ENCODE results near the gene SELENOP. TPM values are rescaled to one million over a fixed set of nuclear protein-coding genes. Genes with fewer than 3 reads are reported as not detected.

SELENOP gene
- total and polyA plus RNA-seq, 2 donors (not counting 3 experiments of a cell fraction or from before 2014, with no cell fraction given): 0.22 to 1.5 TPM

DNA sequence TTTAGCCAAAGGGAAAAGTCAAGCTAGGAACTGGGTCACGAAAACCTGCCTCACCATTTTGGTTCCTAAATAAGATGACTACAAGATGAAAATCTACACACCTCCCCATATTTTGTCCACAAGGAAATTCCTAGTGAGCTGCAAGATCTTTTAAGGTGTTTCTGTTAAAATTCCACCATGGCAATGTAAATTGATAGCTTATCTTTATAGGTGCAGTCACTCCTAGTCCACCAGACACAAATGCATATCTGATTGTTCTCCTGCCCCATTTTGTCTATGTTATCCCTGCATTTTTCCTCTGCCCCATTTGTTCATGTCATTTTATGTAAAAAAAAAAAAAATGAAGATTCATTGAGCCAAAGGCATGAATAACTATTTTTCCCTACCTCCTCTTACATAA is 41.1 kb upstream of the SELENOP start:
- Histone ChIP-seq H3K27ac (ENCODE audit: insufficient read depth, low read depth, low read length) (no peak overlapping the region), H3K36me3 (ENCODE audit: control insufficient read depth in 2 of 2, extremely low read depth in 1 of 2, insufficient read depth in 2 of 2, low read length in 2 of 2) (no peaks in the 10 kb centered on the region), H3K4me2 (ENCODE audit: insufficient read depth, low read length) (no peak overlapping the region), H4K20me1 (replicated peaks; ENCODE audit: control insufficient read depth, extremely low read depth, insufficient read depth, low read length) (no peaks in the 10 kb centered on the region), H3K79me2 (ENCODE audit: control insufficient read depth, insufficient read depth, low read length) (no peaks in the 10 kb centered on the region), H3K4me3 (replicated peaks in 1 of 3; ENCODE audit: insufficient read depth in 1 of 3, low read depth in 1 of 3, low read length in 3 of 3) (no peak overlapping the region), H3K9me3 (replicated peaks; ENCODE audit: control insufficient read depth, insufficient read depth, low read length) (no peaks in the 10 kb centered on the region), H3K9ac (replicated peaks; ENCODE audit: extremely low read depth, insufficient read depth, low read length) (no peak overlapping the region), H3K27me3 (ENCODE audit: control insufficient read depth in 2 of 2, insufficient read depth in 2 of 2, low read length in 2 of 2) (no peaks in the 10 kb centered on the region), H2AFZ (ENCODE audit: low read depth, low read length) (no peak overlapping the region), H3K9me1 (replicated peaks; ENCODE audit: control insufficient read depth, extremely low read depth, insufficient read depth, low read length) (no peaks in the 10 kb centered on the region), H3K4me1 (ENCODE audit: control insufficient read depth, extremely low read depth, insufficient read depth, low read length) (no peaks in the 10 kb centered on the region)
- intact Hi-C loops (cut with micrococcal nuclease) (no loop called here), dilution Hi-C loops (cut with MboI; ENCODE audit: extremely low pct_ligation_motif_present, low sequenced_read_pairs) (no loop called here)
- DNase-seq (ENCODE audit: low read depth, low spot score) (no peak), FAIRE-seq (no peak)
- no peak for TF ChIP-seq FOS (IDR thresholded peaks at IDR 0.05; ENCODE audit: borderline replicate concordance, insufficient read depth, low read length)
- TF ChIP-seq JUN (IDR thresholded peaks at IDR 0.05; ENCODE audit: borderline replicate concordance, insufficient read depth, insufficient read length, low read depth): no peak
- TF ChIP-seq POLR2A (IDR thresholded peaks at IDR 0.05; ENCODE audit: low read depth, low read length): no peak
- no peak for TF ChIP-seq POLR2AphosphoS5 (IDR thresholded peaks at IDR 0.05; ENCODE audit: insufficient read depth, low read depth, low read length)
- TF ChIP-seq, protein P1, sequence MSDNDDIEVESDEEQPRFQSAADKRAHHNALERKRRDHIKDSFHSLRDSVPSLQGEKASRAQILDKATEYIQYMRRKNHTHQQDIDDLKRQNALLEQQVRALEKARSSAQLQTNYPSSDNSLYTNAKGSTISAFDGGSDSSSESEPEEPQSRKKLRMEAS (IDR thresholded peaks at IDR 0.05; ENCODE audit: insufficient read depth, insufficient read length): no peak
- no peak for TF ChIP-seq MYC (IDR thresholded peaks at IDR 0.05; ENCODE audit: low read depth, low read length)
- TF ChIP-seq, protein P2, sequence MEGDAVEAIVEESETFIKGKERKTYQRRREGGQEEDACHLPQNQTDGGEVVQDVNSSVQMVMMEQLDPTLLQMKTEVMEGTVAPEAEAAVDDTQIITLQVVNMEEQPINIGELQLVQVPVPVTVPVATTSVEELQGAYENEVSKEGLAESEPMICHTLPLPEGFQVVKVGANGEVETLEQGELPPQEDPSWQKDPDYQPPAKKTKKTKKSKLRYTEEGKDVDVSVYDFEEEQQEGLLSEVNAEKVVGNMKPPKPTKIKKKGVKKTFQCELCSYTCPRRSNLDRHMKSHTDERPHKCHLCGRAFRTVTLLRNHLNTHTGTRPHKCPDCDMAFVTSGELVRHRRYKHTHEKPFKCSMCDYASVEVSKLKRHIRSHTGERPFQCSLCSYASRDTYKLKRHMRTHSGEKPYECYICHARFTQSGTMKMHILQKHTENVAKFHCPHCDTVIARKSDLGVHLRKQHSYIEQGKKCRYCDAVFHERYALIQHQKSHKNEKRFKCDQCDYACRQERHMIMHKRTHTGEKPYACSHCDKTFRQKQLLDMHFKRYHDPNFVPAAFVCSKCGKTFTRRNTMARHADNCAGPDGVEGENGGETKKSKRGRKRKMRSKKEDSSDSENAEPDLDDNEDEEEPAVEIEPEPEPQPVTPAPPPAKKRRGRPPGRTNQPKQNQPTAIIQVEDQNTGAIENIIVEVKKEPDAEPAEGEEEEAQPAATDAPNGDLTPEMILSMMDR (IDR thresholded peaks at IDR 0.05; ENCODE audit: extremely low read depth in 1 of 2, insufficient read depth in 1 of 2, low read depth in 1 of 2, low read length in 2 of 2): no peak
- TF ChIP-seq GATA2 (IDR thresholded peaks at IDR 0.05; ENCODE audit: insufficient read depth, insufficient read length, low read depth, low read length): no peak
- no peak for TF ChIP-seq EZH2 (IDR thresholded peaks at IDR 0.05; ENCODE audit: borderline replicate concordance, low read depth, low read length, severe bottlenecking)
- BruUV-seq (replicated peaks): no TSS peak
- ChIA-PET CTCF (interaction anchor here (0.7 to 0.9 kb wide), 2 partner anchors 37 to 59 kb away, joined by 3 read pairs; no protein-coding TSS in a partner anchor), POLR2A (no interaction called here)

Measured in endothelial cell of umbilical vein (primary cell).